Heart right ventricle (tissue), 16 donors: ENCODE results near the gene EVC. TPM values are rescaled to one million over a fixed set of nuclear protein-coding genes. Genes with fewer than 3 reads are reported as not detected.

Experiments used
- ATAC-seq, 8 donors: fragments of 200-7000 bp; cut with Tn5 transposase; one replicate each; pipeline ENCODE4 v1.9.1; 2020; ENCODE audit warnings: mild to moderate bottlenecking in 8 of 8, moderate library complexity in 8 of 8, moderate number of reproducible peaks in 1 of 8
- DNase-seq, 2 donors: peaks; one replicate each; pipeline ENCODE4 v3.0.0-alpha.2; 2020
- H3K27ac ChIP-seq, 10 donors: fragments of 200-600 bp; sonication (generic) in 2 of 10; one replicate each; pipeline versions ENCODE4 v1.5.0 to v1.8.0; 2020 to 2022; ENCODE audit warnings: mild to moderate bottlenecking in 3 of 10
- H3K27me3 ChIP-seq, 7 donors: fragments of 200-600 bp; one replicate each; pipeline ENCODE4 v1.8.0; 2021 to 2022; ENCODE audit warnings: mild to moderate bottlenecking in 2 of 7
- H3K36me3 ChIP-seq, 9 donors: fragments of 200-600 bp; sonication (generic) in 1 of 9; one replicate each; pipeline versions ENCODE4 v1.5.0 to v1.8.0; 2020 to 2022; ENCODE audit warnings: mild to moderate bottlenecking in 2 of 9
- H3K4me1 ChIP-seq, 9 donors: fragments of 200-600 bp; sonication (generic) in 1 of 9; one replicate each; pipeline versions ENCODE4 v1.5.0 to v1.8.0; 2020 to 2022; ENCODE audit warnings: mild to moderate bottlenecking in 4 of 9
- H3K4me3 ChIP-seq, 10 donors: fragments of 200-600 bp; sonication (generic) in 2 of 10; one replicate each; pipeline versions ENCODE4 v1.5.0 to v1.8.0; 2020 to 2022; ENCODE audit warnings: mild to moderate bottlenecking in 7 of 10, moderate library complexity in 2 of 10
- H3K9me3 ChIP-seq, 11 donors: fragments of 200-600 bp in 10 of 11; sonication (generic) in 2 of 11; one replicate each; pipeline versions ENCODE4 v1.5.0 to v1.8.0; 2013 to 2022; ENCODE audit warnings: mild to moderate bottlenecking in 2 of 11, control low read depth in 1 of 11, moderate library complexity in 1 of 11
- CTCF ChIP-seq, 9 donors: fragments of 200-600 bp; sonication (generic) in 2 of 9; IDR thresholded peaks; one replicate each; pipeline versions ENCODE4 v1.5.0 to v1.8.0; 2021 to 2022; ENCODE audit warnings: antibody characterized with exemption in 9 of 9, mild to moderate bottlenecking in 5 of 9, moderate library complexity in 1 of 9
- WGBS, 2 donors: extraction: QIAGEN DNeasy Blood & Tissue Kit; methylation state at CpG; one replicate each; pipeline ENCODE4 v1.1.7; 2013; ENCODE audit warnings: inconsistent platforms in 1 of 2; 5-methylcytosine and 5-hydroxymethylcytosine counted together
- intact Hi-C, 10 donors: fragments of 100-400 bp; cut with DNase I; formaldehyde crosslinking; loops; one replicate each; pipeline versions ENCODE4 v1.11.1 to v1.14.2; 2022
- polyA plus RNA-seq, 2 donors: library from polyadenylated mRNA; stranded (reverse); fragments of 200-250 nt; gene quantifications; one replicate each; pipeline ENCODE4 v1.2.3, GENCODE V29; 2013
- total RNA-seq, 10 donors: library from RNA; stranded (reverse); fragmentation: NEBNext Ultra II Directional in 3 of 10; extraction: Animal tissue kit (Norgen Biotek cat#: 25700) in 3 of 10; gene quantifications; one replicate each; pipeline versions ENCODE4 v1.2.1 to v1.2.4, GENCODE V29; 2021 to 2023
- donor health status: Arrhythmogenic right ventricular cardiomyopathy.
- donor health status: ischemic (EF 13 %, LVEDD 7.1; RV severe dilation, severe dysfunction).
- donor health status: healthy with polysubstance abuse.
- donor health status: DM: no; HTN: yes; CAD: no.
- donor health status: DM: no; HTN: no; CAD: no.
- donor health status: ischemic (EF 25% LVEDD 6.9; RV normal size, moderate dysfunction).
- donor health status: ischemic (EF 25% LVEDD 5.7; RV mildly dilated, moderate dysfunction).
- donor health status: healthy.
- donor health status: DM: yes; HTN: yes; CAD: no.
- donor health status: Ischemic cardiomyopathy.
- donor health status: ischemic (EF 35%, LVEDD 5.7; RV mildly dilated, moderate dysfunction).
- donor health status: nonischemic (EF 11% LVEDD 7.7; RV severe dilation, severe dysfunction).
- donor health status: DM: yes; HTN: yes; CAD: no.
- donor health status: PGD.
- donor health status: ischemic (EF 29% LVEDD 5.4; RV normal size, mild dysfunction).
- donor health status: nonischemic (EF 23%, LVEDD 6.1; RV moderate dilation, normal function).

Gene EVC
- total and polyA plus RNA-seq, 12 donors, result 0.97 to 7.5 (median 4.8) TPM

GRCh38 chr4:5757536-5757935 lies 46.5 kb downstream of the EVC start:
- TF ChIP-seq CTCF (IDR thresholded peaks at IDR 0.05), result no peak
- Histone ChIP-seq H3K4me3 (no peak overlapping the region), H3K9me3 (peaks cover 0 to 9% (median 0%) of the 10 kb centered on the region in 11 donors), H3K27me3 (no peaks in the 10 kb centered on the region), H3K36me3 (peaks cover 0 to 66% (median 13%) of the 10 kb centered on the region in 9 donors), H3K4me1 (peaks cover 0 to 7% (median 0%) of the 10 kb centered on the region in 9 donors), H3K27ac (no peak overlapping the region)
- ATAC-seq, result no peak
- 95 to 98% methylated on average over 4 of the region's 4 CpGs for WGBS, 2 donors
- intact Hi-C loops, result no loop called here
- DNase-seq, result no peak

- Histone ChIP-seq H3K27me3 (no peaks in the 10 kb centered on the region), H3K4me1 (peaks cover 0 to 7% (median 0%) of the 10 kb centered on the region in 9 donors), H3K36me3 (peaks cover 0 to 62% (median 13%) of the 10 kb centered on the region in 9 donors), H3K9me3 (peaks cover 0 to 9% (median 0%) of the 10 kb centered on the region in 11 donors), H3K27ac (no peak overlapping the region), H3K4me3 (no peak overlapping the region)
- ATAC-seq (no peak), DNase-seq (no peak)
- TF ChIP-seq CTCF (IDR thresholded peaks at IDR 0.05), result no peak
- WGBS, 2 donors, result 96% methylated on average over 10 of the region's 10 CpGs
- intact Hi-C loops, result no loop called here
These were observed 47.0 kb downstream of the EVC start for GRCh38 chr4:5757954-5758353.

GRCh38 chr4:5758741-5759140 lies 47.7 kb downstream of the EVC start:
- TF ChIP-seq CTCF (IDR thresholded peaks at IDR 0.05), result no peak
- ATAC-seq (no peak), DNase-seq (no peak)
- Histone ChIP-seq H3K27ac (no peak overlapping the region), H3K9me3 (peaks cover 0 to 9% (median 0%) of the 10 kb centered on the region in 11 donors), H3K27me3 (no peaks in the 10 kb centered on the region), H3K4me3 (no peak overlapping the region), H3K36me3 (peaks cover 0 to 54% (median 13%) of the 10 kb centered on the region in 9 donors), H3K4me1 (peaks cover 0 to 7% (median 0%) of the 10 kb centered on the region in 9 donors)
- WGBS, 2 donors, result 87 to 96% methylated on average over 7 of the region's 7 CpGs
- intact Hi-C loops, result no loop called here

GRCh38 chr4:5759236-5760075 lies 48.5 kb downstream of the EVC start:
- H3K9me3 ChIP-seq, result peaks cover 0 to 9% (median 0%) of the 10 kb centered on the region in 11 donors
- peaks cover 0 to 7% (median 0%) of the 10 kb centered on the region in 9 donors for H3K4me1 ChIP-seq
- TF ChIP-seq CTCF (IDR thresholded peaks at IDR 0.05), result no peak
- H3K27me3 ChIP-seq, result no peaks in the 10 kb centered on the region
- 93 to 94% methylated on average over 22 of the region's 22 CpGs for WGBS, 2 donors
- no peak overlapping the region for H3K4me3 ChIP-seq
- intact Hi-C loops, result no loop called here
- ATAC-seq (no peak), DNase-seq (no peak)
- H3K27ac ChIP-seq, result no peak overlapping the region
- peaks cover 0 to 48% (median 13%) of the 10 kb centered on the region in 9 donors for H3K36me3 ChIP-seq
